NCI-H526 treated with DMSO at 0.1 percent for 48 hours (cell line): ENCODE data around the gene APRT.
"Not testable (repeated sequence)": the region's sequence is repeated elsewhere in the genome, so short reads cannot be mapped to it uniquely, and the experiment has no call there.

ENCODE experiments used
- DNase-seq: peaks from one replicate; lab custom pipeline; 2025; lab: John Stamatoyannopoulos, UW

APRT gene

DNA sequence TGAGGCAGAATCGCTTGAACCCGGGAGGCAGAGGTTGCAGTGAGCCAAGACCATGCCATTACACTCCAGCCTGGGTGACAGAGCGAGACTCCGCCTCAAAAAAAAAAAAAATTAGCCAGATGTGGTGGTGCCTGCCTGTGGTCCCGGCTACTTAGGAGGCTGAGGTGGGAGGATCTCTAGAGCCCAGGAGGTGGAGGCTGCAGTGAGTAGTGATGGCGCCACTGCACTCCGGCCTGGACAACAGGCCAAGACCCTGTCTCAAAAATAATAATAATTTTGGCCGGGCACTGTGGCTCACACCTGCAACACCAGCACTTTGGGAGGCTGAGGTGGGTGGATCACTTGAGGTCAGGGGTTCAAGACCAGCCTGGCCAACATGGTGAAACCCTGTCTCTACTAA, 23.0 kb downstream of the APRT start:
- DNase-seq = not testable (repeated sequence)

- DNase-seq = no peak
These were observed 24.0 kb downstream of the APRT start for GRCh38 chr16:88787579-88788314.

- DNase-seq = no peak
These were observed 26.4 kb downstream of the APRT start, which contains the start of gene PIEZO1 for GRCh38 chr16:88785106-88785924. Gene PIEZO1 (minus strand): TSS chr16:88785220. CDS start chr16:88784964, 256 bp downstream.

DNA sequence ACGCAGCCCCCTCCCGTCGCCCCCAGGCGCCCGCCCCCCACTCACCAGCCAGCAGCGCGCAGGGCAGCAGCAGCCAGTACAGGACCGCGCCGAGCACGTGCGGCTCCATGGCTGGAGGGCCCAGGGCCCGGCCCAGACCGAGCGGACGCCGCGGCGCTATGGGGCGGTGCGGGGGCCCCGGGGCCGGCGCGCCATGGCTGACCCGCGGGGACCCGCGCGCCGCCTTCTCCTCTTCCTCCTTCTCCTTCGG, 26.9 kb downstream of the APRT start:
- DNase-seq = no peak

GRCh38 chr16:88784074-88784855, 27.5 kb downstream of the APRT start:
- DNase-seq = no peak

DNA sequence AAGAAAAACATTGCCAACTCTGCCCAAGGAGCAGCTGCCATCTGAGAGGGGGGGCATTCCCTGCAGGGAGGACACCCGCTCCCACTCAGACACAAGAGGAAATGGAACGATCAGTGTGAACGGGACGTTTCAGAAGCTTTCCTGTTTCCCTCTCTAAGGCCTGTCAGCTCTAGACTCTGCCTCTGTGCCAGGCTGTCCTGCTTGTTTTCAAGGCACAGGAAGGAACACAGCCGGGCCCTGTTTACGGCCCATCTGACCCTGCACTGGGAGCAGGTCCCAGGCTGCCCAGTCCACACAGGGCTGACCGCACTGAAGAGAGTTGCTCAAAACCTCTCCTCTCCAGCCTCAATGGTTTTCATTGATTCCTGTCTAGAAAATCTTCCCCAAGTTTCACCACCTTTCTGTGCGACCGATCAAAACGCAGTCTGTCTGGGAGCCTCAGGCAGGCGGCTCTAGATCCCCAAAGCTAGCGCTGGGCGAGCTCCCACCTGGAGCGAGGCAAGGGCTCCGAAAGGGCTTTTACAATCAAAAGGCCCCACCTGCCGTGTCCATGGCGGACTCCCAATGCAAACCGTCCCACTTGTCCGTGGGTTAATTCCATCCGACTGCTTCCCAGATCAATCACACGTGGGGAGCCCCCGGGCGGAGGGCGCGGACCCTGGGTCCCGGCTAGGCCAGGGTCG, 28.2 kb downstream of the APRT start:
- DNase-seq = no peak

- DNase-seq = no peak
These were observed 29.0 kb downstream of the APRT start for GRCh38 chr16:88782454-88783390.

DNA sequence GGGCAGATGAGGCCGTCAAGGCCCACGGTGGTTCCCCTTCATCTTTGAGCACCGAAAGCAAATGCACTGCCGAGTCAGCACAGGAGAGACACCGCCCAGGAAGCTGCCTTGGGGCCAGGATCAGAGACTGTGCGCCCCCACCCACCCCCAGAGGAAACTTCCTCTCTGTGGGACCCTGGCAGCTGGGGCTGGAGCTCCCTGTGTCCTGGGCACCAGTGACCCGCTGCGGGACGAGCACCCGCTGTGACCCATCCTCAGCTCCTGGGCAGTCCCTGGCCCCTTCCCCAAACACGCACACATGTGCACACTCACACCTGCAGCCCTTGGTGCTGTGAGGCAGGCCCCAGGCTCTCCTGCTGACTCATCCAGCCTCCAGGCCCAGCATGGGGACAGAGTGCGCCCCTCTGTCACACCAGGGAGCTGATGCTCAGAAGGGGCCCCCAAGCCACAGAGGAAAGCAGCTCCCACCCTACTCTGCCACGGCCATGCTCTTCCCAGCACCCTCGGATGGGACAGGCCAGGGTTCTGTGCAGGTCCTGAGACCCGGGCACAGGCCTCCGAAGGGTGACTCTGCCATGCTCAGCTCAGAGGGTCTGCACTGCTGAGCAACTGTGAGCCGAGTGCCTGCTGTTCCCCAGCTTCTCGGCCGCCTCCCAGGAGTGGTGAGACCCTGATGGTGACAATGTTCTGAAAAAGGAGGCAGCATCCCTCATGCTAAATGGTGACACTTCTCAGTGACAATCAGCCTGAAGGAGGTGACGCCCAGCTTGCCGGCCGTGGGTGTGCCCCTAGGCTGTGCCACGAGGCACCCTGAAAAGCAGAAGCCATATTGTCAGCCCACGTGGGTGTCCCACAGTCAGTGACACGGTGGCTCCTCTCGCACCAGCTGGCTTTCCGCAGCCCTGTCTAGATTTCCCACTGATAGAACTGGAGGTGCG, 30.3 kb downstream of the APRT start:
- DNase-seq = no peak

- DNase-seq = no peak
These were observed 31.3 kb downstream of the APRT start for GRCh38 chr16:88780142-88781062.

DNA sequence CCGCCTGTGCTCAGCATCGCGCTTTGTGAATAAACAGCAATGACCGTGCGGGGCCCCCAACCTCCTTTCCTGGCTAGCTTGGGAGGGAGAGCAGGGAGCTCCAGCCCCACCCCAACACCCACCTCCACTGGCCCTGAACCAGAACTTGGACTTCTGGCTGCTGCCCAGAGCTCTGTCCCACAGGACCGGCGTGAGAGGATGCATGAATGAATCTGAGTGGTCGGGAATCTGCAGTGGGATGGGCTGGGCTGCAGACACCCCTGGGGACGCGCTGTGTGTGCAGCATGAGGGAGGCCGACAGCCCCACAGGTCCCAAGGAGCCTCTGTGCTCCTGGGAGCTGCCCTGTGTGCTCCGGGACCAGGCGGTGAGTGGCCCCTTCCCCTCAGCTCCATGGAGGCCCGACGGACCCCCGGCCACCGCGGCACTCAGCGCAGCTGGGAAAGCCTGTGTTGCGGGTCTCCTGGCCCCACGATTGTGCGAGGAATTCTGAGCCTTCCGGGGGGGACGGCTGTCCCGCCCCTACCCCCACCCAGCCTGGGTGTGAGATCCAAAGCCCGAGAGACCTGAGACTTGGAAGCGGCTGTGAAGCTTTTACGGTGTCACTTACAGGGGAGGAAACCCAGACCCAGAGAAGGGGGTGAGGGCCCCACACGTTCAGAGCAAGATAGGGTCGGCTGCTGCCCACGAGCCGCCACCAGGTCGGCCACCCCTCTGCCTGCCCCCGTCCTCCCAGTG, 32.2 kb downstream of the APRT start:
- no peak for DNase-seq

DNA sequence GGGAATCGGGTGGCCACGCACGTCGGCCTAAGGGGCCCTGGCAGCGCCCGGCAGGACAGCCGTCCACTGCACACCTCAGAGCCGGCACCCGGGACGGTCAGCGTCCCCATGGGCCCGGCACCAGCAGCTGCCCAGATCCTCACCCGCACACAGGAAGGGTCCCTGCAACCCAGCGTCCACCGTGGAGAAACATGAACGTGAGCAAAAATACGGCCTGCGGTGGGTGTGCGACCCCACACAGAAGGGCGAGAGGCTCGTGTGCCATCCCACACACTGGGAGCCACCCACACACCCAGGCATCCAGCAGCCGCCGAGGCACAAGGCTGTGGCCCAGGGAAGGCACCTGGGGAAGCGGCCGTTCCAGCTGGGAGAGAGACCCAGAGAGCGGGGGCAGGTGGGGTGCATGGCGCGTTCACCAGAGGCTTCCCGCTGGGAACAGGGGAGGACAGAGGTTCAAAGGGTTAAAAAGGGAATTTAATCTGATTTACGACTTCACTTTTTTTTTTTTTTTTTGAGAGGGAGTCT, 33.1 kb downstream of the APRT start:
- no peak for DNase-seq

DNA sequence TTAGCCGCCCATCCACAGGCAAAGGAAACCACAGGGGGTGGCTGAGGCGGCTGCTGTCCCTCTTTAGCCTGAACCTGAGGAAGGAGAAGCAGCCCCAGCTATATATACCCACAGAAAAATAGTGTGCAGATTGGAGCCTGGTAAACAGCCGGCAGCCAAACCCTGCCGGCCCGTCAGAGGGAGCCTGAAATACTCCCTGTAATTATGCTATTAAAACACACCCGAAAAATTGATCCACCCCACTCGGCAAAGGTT, 33.5 kb downstream of the APRT start:
- no peak for DNase-seq

DNA sequence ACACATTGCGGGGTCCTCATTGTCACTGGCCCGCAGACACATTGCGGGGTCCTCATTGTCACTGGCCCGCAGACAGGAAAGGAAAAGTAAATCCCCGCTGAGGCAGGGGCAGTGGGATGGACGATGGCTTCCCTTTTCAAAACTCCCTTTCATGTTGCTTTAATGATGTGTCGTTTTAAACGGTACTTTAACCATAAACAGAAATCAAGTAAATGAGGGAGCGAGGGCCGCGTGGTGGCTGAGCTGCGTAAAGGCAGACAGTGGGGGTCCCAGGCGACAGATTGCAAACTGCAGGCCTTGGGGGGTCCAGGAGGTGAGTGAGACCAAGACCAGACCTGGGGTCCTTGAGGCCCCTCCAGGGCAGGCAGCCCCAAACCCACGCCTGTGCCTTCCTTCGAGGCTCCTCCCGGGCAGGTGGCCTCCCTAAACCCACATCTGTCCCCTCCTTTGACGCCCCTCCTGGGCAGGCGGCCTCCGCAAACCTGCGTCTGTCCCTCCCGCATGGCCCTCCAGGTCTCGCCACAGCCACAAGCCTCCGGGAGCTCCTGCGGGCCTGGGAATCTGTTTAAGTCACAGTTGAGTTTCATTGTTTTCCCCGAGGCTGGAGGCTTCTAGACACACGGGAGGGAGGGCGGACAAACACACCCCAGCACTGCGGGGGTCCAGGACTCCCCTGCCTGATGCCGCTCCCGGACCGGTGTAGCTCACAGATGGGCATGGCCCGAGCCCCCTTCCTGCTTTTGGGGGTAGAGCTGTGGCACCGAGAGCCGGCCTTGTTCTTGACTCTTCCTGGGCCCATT, 34.1 kb downstream of the APRT start:
- DNase-seq = no peak

DNA sequence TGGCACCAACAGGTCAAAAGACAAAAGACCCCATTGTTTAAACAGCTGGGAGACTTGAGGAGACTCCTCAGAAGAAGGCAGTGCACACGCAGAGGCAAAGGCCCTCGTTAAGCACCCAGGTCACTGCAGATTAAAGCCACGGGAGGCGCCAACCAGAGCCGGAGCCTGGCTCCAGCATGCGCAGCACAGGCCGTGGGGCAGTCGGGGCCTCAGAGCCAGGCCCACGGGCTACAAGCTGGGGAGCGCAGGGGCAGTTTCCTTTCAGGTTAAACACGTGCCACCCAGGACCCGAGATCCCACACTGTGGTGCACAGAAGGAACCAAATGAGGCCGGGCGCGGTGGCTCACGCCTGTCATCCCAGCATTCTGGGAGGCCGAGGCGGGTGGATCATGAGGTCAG, 35.9 kb downstream of the APRT start:
- DNase-seq = no peak

GRCh38 chr16:88774544-88775393, 37.0 kb downstream of the APRT start:
- DNase-seq = no peak

- no peak for DNase-seq
These were observed 37.9 kb downstream of the APRT start for GRCh38 chr16:88773812-88774291.
